ELF-1 (cell line): ENCODE data around the gene RASA4.
"Not testable (repeated sequence)": the region's sequence is repeated elsewhere in the genome, so short reads cannot be mapped to it uniquely, and the experiment has no call there.

Experiments
- DNase-seq: peaks from one replicate; pipeline ENCODE4 v3.0.0-alpha.2; 2016; ENCODE audit warnings: low read depth, low spot score

The RASA4 gene

DNA sequence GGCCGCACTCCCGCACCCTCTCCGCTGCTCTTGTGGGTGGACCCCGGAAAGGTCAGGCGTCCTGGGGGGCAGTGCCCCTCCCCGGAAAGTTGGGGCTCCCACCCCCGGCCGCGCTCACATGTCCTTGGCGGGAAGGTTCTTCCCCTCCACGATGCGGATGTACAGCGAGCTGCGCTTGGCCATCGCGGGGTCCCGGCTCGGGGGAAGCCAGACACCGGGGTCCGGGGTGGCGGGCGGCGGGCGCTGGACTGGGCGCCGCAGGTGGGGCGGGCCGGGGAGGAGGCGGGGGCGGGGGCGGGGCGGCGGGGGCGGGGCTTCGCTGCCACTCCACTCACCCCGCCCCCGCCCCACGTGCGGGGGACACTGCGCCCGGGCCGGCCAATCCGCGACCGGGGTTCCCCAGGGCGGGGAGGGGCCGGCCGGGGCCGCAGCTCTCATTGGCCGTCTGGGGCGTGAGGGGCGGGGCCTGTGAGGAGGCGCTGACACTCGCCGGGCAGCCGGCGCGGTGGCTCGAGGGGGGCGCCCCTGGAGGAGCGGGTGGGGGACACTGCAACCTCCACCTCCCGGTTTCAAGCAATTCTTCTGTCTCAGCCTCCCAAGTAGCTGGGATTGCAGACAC lies at the start of gene RASA4:
TSS of gene RASA4 (minus strand) at position 250 of the 619 bp plus-strand sequence. CDS start at position 183, 67 bp downstream.
- not testable (repeated sequence) for DNase-seq

DNA sequence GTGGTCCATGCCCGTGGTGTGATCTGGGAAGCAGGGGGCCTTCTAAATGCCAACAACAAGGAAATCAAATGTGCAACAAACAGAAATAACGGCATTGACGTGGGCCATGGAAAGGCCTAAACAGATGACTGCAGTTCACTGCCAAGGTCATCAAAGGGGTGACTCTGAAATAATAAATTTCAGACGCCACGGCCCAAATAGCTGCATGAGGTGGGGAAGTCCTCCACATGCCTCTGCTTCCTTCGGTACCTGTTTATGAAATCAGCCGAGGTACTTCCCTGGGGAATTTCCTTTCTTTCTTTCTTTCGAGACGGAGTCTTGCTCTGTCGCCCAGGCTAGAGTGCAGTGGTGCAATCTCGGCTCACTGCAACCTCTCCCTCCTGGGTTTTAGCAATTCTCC lies 48.2 kb upstream of the RASA4 start:
- DNase-seq, result not testable (repeated sequence)

DNA sequence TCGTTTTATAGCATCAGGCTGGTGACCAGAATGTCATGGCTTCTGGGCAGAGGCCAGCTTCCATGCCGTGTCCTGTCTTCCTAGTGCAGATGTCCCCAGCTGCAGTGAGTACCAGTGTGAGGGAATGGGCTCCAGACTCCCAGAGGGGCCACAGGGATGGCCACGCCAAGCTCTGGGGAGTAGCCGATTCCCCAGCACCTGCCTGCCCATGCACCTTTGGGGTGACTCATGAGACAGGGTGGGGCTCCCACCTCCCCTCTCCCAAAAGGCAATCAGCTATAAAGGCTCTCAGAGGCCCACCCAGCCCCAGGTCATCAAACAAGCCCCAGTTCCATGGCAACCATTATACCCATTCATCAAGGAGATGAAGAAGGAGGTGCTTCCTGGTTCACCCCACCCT lies 33.4 kb upstream of the RASA4 start, which contains the start of gene SPDYE2B:
TSS of gene SPDYE2B (plus strand) at position 396 of the 400 bp plus-strand sequence. CDS start 2,030 bp downstream, outside the sequence.
- not testable (repeated sequence) for DNase-seq

DNA sequence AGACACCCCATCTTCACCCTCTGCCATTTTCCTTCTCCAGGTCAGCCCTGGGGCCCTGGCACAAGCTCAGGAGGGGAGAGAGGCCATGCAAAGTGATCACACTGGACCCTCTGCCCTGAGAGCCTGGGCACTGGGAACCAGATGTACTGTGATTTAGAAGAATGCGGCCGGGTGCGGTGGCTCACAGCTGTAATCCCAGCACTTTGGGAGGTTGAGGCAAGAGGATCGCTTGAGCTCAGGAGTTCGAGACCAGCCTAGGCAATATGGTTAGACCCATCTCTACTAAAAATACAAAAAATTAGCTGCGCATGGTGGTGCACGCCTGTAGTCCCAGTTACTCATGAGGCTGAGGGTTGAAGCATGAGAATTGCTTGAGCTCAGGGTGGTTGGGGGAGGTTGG lies 31.3 kb upstream of the RASA4 start:
- DNase-seq, result not testable (repeated sequence)

DNA sequence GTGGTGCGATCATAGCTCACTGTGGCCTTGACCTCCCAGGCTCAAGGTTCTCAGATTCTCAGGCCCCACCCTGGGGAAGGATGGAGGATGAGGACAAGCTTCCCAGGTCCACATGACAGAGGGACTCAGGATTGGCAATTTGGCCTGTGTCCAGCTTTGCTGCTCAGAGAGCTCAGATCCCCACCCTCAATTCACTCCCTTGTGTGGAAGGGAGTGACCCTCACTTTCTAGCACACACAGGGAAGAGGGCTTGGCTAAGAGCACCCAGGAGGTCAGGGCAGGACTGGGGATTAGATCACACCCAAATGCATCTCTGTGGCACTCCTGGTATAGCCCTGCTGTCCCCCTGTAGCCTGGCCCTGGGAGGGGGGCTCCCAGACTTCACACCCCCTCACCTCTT lies 26.8 kb upstream of the RASA4 start:
- DNase-seq, result not testable (repeated sequence)

DNA sequence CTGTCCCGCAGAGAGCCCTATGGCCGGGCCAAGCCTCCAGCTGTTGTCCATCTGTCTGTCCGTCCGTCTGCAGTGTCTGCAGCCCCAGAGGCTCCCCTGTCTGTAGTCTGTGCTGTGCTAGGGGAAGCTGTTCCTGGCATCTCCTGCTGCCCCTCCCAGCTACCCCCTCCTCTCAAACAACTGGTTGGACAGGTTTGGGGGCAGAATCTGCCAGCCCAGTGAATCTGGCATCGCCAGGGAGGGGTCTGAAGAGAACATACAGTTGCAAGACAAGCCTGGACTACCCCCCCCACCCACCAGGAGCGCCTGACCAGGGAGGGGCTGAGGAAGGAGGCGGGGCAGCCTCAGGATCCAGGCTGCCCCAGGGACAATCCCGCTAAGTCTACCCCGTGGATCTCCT lies 26.1 kb upstream of the RASA4 start, which contains the start of gene UPK3BL1:
TSS of gene UPK3BL1 (minus strand) at position 101 of the 400 bp plus-strand sequence. CDS start at position 51, 50 bp downstream.
- not testable (repeated sequence) for DNase-seq

DNA sequence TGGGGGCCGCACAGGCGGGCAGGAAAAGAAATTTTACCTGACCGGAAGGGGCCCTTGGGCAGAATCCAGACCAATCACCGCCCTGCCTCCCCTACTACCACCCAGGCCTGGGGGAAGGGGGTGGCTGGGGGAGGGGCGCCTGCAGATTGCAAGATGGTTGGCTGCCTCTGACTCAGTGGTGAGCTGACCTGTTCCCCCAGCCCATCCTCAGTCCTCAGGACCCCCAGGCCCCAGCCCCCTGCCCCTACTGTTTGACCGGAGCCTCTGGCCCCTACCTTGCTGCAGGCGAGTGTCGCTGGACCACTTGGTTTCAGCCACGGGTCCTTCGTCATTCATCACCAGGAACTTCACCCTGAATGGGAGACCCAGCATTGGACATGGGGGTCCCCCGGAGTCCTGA lies 22.3 kb upstream of the RASA4 start:
- not testable (repeated sequence) for DNase-seq

DNA sequence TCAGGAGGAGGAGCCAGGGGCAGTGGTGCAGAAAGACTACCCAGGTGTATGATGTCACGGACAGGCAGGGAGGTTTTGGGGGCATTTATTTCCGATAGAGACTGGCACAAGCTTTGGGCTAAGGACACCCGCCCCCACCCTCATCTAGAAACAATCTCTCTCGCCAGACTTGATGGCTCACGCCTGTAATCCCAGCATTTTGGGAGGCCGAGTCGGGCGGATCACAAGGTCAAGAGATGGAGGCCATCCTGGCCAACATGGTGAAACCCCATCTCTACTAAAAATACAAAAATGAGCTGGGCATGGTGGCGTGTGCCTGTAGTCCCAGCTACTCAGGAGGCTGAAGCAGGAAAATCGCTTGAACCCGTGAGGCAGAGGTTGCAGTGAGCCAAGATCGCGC lies 20.4 kb upstream of the RASA4 start:
- DNase-seq, result not testable (repeated sequence)

DNA sequence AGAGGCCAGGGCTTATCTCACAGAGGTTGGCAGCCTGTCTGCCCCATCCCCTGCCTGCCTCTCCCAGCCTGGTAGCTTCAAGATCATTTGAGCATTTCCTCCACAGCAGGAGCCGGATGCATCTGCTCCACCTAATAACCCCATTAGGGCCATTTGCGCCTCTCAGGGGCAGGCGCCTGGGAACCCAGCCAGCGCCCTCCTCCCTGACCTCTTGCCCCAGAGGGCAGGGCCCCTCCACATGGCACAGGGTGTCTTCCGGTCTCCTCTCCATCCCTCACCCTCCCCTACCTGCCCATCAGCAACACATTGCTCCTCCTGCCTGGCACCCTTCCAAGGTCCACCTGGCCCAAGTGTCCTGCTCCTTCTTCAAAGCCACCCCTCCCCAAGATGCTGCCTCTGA lies 18.8 kb upstream of the RASA4 start:
- DNase-seq, result not testable (repeated sequence)

DNA sequence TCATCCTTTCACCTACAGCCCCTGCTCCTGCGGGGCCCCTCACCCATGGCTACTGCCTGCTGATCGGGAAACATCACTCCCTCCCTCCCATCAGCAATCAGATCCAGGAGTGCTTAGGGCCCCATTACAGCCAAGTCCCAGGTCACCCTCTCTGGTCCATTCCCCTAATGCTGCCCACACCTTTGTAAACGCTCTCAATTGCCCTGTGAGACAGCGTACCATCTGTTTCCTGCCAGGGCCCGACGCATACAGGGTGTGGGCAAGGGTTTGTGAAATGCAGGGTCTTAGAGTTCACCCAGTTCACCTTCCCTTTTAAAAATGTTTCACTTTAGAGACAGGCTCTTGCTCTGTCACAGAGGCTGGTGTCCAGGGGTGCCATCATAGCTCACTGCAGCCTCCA lies 17.7 kb upstream of the RASA4 start:
- DNase-seq, result not testable (repeated sequence)

DNA sequence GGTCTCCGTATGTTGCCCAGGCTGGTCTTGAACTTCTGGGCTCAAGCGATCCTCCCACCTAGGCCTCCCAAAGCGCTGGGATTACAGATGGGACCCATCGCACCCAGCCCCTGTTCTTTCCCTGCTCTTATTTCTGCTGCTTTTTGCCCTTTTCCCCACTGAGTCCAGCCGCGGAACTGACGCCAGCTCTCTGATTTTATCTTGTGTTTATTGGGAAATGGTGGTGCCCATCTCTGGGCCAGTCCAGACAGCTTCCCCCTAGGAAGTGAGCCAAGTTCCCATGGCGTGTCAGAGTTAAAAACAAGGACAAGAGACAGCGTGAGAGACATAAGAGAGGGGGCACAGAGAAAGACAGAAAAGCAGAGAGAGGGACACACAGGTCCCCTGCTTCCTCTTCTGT lies 14.1 kb upstream of the RASA4 start:
- DNase-seq, result not testable (repeated sequence)

DNA sequence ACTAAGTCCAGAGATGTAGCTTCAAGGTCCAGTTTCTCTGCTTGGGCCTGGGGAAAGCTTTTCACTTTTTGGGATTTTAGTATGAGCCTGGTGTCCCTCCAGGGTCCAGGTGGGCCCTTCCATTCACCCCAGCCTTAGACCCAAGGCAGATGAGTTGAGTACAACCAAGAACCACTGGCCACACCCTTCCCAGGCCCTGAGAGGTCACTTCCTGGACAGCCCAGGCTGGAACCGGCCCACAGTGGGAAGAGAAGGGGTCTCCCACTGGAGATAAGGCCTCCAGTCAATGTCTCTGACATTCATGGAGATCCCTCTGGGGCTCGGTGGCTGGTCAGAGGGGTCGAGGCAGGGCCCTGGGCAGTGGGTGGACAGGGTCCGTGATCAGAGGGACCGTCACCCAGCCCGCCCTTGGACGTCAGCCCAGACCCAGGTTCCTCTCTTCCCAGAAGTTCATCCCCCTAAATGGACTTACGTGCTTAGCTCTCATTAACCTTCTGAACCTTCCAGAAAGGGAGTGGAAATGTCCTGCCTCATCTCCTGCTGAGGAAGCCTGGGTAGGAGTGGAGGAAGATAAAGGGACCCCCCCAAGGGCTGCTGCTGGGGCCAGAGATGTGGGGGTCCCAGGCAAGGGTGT lies 10.8 kb upstream of the RASA4 start:
- not testable (repeated sequence) for DNase-seq

DNA sequence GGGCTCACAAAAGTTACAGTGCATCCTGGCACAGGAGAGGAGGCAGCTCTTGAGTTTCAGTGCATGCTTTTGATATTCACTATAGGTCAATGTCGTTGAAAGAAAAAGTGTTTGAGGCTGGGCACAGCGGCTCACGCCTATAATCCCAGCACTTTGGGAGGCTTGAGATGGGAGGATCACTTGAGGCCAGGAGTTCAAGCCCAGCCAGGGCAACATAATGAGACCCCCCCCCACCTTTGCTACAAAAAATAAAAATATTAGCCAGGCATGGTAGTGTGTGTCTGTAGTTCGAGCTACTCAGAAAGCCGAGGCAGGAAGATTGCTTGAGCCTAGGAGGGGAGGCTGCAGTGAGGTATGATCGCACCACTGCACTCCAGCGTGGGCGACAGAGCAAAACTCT lies 1.6 kb upstream of the RASA4 start:
- not testable (repeated sequence) for DNase-seq

DNA sequence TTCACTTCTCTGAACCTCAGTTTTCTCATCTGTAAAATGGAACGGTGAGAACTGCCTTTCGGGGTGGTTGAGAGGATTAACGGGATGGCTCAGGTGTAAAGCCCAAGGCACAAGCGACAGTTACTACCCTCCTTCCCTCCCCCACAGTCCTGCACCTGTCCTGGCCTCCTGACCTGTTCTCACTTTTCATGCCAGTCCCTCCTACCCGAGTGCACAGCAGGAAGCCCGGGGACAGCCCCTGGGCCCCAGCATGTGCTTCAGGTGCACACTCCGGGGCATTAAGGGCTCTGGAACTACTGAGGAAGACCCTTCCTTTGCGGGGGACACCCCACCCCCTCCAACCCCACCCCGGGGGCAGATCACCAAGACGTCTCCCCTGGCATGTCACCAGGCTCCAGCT lies 626 bp downstream of the RASA4 start:
- not testable (repeated sequence) for DNase-seq

DNA sequence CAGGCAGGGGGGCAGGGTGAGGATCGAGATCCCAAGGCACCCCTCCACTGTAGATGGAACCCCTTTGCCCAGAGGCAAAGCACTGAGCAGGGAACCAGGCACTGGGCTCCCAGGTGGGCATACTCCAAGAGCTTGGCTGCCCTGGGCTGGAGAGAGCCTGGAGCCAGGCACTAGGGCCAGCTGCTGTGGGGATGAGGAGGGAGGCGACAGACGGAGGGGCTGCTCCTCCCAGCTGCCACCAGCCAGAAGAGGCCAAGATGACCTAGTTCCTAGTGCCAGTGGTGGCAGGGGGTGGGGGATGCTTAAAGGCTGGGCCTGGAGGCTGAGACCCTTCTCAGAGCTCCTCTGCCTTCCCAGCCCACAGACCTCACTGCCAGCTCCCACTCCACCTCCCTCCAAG lies 1.7 kb downstream of the RASA4 start:
- DNase-seq, result not testable (repeated sequence)

DNA sequence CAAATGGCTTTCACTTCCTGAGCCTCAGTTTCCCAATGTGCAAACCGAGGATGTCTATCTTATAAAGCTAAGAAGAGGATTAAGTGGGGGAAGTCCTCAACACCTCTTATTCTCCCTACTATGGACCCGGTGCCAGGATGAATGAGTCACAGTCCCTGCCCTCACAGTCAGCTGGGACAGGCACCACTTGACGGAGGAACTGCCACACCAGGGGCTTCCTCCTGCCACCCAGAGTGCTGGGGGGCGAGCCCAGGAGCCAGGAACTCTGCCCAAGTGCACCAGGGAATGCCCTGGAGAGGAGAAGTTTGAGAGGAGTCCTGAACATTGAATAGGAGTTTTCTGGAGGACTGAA lies 2.2 kb downstream of the RASA4 start:
- not testable (repeated sequence) for DNase-seq

DNA sequence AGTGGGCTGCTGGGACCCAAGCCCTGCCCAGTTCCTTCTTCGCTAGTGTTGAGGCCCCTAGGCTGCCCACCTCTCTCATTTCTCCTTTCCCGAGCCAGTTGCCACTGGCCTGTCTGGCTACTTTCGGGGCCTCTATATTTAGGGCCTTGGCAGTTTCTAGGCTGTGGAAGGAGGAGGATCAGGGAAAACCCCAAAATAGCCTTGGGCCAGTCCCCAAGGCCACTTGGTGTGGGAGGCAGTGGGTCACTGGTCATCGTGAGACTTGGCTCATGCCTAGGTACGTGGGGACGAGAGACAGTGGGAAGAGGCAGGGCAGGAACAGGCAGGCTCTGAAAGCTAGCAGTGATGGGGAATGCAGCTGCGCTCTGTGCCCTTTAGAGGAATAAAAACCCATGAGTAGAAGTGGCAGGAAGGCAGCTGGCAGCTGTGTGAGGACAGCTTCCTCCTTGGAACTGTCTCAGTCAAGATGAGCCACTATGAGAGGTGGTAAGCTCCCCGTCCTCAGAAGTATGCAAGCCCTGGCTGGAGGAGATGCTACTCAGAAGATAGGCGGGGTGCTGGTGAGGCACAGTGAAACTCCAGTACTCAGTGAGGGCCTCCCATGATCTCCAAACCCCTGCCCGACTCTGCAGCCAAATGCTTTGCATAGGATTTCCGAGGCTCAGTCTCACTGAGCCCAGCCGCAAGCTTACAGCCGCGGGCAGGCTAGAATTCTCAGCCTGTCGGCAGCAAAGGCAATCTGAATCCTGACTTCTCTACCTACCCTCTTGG lies 2.8 kb downstream of the RASA4 start:
- DNase-seq, result not testable (repeated sequence)

DNA sequence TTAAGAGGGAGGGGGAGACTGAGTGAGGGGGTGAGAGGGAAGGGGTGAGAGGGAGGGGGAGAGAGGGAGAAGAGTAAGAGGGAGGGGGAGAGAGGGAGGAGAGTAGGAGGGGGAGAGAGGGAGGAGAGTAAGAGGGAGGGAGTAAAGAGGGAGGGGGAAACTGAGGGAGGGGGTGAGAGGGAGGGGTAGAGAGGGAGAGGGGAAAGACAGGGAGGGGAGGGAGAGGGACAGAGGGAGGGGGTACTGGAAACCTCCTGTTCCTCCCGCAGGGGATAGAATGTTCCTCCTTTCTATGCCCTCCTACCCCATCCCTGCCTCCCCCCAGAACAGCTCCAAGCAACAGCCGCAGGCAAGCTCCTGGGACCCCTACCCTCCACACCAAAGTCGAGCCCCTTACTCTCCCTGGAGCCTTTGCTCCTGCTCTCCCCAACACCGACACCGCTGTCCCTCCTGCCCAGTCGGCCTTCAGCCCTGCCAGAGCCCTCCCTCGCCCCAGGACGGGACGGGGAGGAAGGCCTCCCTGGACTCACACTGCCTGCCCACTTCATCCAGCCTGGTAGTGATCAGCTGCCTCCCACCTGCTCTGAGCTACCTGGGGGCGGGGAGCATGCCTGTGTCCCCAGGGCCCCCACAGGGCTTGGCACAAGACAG lies 4.8 kb downstream of the RASA4 start:
- peak; percentile 14 for DNase-seq

DNA sequence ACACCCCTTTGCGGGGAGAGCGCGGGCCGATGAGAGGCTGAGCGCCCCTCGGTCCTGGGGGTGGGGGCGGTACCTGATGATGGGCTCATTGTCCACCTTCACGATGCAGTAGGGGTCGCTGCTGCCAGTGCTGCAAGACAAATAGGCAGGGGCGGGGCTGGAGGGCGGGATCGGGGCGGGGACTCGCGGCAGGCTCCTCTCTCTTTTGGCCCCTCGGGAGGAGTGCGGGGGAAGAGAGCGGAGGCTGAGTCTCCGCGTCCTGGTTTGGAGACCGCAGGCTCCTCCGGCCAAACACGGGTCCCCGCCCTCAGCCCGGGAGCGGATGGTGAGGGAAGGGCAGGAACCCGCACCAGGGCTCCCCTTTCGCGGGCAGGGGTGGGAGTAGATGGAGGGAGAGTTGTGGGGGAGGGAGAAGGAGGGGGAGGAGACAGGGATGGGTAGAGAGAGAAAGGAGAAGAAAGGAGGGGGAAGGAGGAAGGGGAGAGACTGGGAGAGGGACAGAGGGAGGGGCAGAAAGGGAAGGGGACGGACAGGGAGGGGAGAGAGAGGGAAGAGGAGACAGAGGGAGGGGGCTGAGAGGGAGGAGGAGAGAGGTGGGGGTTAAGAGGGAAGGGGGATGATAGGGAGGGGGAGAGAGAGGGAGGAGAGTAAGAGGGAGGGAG lies 5.4 kb downstream of the RASA4 start:
- not testable (repeated sequence) for DNase-seq

DNA sequence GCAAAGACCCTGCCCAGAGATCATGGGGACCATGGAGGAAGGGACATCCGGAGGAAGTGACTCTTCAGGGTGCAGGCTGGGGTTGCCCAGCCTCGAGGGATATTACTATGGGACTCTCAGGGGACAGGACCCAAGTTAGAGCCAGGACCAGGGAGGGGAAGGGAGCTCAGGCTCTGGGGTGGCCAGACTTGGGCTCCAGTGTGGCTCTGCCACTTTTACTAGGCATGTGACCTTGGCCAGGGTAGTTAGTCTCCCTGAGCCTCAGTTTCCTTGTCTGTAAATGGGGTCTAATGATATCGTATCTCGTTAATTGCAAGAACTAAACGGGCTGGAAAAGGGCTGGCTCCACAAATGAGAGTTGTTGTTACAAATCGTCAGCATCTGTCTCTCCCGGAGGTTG lies 6.1 kb downstream of the RASA4 start:
- not testable (repeated sequence) for DNase-seq

DNA sequence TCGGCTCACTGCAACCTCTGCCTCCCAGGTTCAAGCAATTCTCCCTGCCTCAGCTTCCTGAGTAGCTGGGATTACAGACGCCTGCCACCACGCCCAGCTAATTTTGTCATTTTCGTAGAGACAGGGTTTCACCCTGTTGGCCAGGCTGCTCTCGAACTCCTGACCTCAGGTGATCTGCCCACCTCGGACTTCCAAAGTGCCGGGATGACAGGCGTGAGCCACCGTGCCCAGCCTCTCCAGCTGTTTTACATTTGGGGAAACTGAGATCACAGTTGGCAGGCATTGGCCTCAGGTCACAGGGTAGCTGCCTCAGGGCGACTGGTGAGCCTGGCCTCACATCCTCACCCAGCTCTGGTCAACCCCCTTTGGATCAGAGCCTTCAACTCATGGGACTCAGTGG lies 6.8 kb downstream of the RASA4 start:
- DNase-seq, result not testable (repeated sequence)
